Body of pancreas (tissue), 4 donors: ENCODE results near the gene SLC12A6.

Experiments used
- POLR2A ChIP-seq, 3 donors: fragments of 450-650 bp; IDR thresholded peaks; one replicate each; pipeline ENCODE4 v1.6.1; 2016; ENCODE audit warnings: antibody characterized with exemption in 3 of 3, mild to moderate bottlenecking in 2 of 3
- TF ChIP-seq, protein P1 (sequence below), 7 experiments: fragments of 450-650 bp in 4 of 7; fragments of 200-600 bp in 3 of 7; sonication (generic) in 3 of 7; IDR thresholded peaks; one replicate each; pipeline ENCODE4 v1.5.1; 2016 to 2019; ENCODE audit warnings: antibody characterized with exemption in 7 of 7

GRCh38 chr15:34282384-34282783 is 55.2 kb downstream of the SLC12A6 start:
- TF ChIP-seq, protein P1, sequence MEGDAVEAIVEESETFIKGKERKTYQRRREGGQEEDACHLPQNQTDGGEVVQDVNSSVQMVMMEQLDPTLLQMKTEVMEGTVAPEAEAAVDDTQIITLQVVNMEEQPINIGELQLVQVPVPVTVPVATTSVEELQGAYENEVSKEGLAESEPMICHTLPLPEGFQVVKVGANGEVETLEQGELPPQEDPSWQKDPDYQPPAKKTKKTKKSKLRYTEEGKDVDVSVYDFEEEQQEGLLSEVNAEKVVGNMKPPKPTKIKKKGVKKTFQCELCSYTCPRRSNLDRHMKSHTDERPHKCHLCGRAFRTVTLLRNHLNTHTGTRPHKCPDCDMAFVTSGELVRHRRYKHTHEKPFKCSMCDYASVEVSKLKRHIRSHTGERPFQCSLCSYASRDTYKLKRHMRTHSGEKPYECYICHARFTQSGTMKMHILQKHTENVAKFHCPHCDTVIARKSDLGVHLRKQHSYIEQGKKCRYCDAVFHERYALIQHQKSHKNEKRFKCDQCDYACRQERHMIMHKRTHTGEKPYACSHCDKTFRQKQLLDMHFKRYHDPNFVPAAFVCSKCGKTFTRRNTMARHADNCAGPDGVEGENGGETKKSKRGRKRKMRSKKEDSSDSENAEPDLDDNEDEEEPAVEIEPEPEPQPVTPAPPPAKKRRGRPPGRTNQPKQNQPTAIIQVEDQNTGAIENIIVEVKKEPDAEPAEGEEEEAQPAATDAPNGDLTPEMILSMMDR (IDR thresholded peaks at IDR 0.05) = no peak
- TF ChIP-seq POLR2A (IDR thresholded peaks at IDR 0.05) = no peak
